AG09319 (cell line): Measurements from ENCODE around the gene SLC2A6.

Source experiments
- DNase-seq: peaks from one replicate; pipeline ENCODE4 v3.0.0-alpha.2; 2010; ENCODE audit warnings: low read depth; ENCODE audit errors: extremely low read depth
- CTCF ChIP-seq: IDR thresholded peaks from 2 replicates; pipeline ENCODE4 v1.5.1; 2011; ENCODE audit warnings: low read depth, mild to moderate bottlenecking, inconsistent platforms, low read length, moderate library complexity

Gene SLC2A6

GRCh38 chr9:133472277-133472645, 6.6 kb downstream of the SLC2A6 start:
- no peak for DNase-seq
- TF ChIP-seq CTCF = no peak

GRCh38 chr9:133471551-133472276, 7.2 kb downstream of the SLC2A6 start:
- no peak for DNase-seq
- TF ChIP-seq CTCF = no peak

DNA sequence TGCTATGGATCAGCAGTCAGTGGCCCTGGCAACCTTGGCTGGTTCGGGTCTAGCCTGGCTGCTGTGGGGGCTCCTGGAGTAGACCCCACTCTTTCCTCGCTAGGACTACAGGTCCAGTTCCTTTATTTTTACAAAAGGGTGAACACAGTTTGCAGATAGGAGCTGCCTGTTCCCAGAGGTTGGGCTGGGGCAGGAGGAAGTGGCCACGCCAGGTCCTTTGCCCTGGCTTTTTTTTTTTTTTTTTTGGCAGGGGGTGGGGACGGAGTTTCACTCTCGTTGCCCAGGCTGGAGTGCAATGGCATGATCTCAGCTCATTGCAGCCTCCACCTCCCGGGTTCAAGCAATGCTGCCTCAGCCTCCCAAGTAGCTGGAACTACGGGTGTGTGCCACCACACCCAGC, 7.9 kb downstream of the SLC2A6 start:
- TF ChIP-seq CTCF = no peak
- DNase-seq = no peak

DNA sequence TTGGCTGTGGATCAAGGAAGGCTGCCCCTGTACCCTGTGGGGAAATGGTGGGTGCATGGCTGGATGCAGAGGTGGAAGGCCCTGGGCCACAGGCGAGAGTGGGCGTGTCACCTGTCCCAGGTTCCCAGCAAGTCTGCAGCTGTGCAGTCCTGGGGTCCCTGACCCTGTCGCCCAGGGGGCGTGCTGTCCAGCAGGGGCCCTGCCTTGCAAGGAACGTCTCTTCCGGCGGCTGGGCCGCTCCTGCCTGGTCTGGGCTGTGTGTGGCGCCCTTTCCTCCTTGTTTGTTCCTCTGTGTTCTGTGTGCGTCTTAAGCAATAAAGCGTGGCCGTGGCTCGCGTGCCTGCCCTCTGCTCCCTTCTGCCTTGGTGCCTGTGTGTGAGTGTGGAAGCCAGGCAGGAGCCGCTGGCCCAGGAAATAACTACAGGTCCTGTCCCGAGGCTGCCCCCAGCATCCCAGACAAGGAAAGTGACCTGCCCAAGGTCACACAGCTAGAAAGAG, 8.4 kb downstream of the SLC2A6 start:
- no peak for DNase-seq

GRCh38 chr9:133468777-133469421, 10.0 kb downstream of the SLC2A6 start:
- TF ChIP-seq CTCF = no peak
- no peak for DNase-seq

More for the DNA sequence above, 8.4 kb downstream of the SLC2A6 start:
- no peak for TF ChIP-seq CTCF

DNA sequence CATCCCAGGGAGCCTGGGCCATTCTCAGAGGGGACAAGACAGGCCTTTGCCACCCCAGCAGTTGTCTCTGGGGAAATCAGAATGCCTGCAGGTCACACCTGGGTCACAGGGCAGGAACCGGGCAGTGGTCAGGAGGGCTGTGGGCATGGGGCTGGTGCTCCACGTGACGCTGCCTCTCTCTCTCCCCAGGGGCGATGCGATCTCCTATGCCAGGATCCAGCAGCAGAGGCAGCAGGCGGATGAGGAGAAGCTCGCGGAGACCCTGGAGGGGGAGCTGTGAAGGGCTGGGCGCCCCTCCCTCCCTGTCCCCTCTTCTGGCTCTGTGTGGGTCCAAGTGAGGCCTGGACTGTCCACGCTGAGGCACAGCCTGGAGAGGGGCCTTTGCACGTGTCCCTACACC, 10.5 kb downstream of the SLC2A6 start:
- TF ChIP-seq CTCF = no peak
- no peak for DNase-seq

DNA sequence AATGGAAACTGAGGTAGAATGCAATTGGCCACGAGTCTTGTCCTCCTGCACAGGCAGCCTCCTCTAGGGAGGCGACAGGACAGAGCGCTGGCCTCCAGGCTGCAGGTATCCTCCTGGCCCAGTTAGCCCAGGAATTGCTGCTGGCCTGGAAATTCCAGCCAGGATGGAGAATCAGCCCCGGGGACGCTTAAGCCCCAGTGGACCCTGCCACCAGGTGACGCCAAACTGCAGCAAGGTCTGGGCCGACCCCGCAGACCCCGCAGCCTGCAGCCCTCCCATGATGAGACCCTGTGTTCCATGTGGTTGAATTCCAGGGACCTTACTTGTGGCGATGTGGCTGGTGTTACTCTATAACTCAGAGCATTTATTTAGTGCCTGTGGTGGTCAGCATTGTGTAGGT, 11.8 kb downstream of the SLC2A6 start:
- no peak for TF ChIP-seq CTCF
- no peak for DNase-seq
